ENCODE data around the gene AZU1. TPM values are rescaled to one million over a fixed set of nuclear protein-coding genes. Genes with fewer than 3 reads are reported as not detected.

The AZU1 gene
- total RNA-seq, 2 donors from 2014 or later, result 2.5 to 3.7 TPM

- peak overlapping the region; percentile 99 for H3K27ac Mint-ChIP-seq
- Histone ChIP-seq H3K4me3 (ENCODE audit: low read length) (peak overlapping the region; percentile 81), H3K27ac (ENCODE audit: low read depth, low read length) (no peak overlapping the region), H3K9me3 (ENCODE audit: control insufficient read depth, low read length) (no peaks in the 10 kb centered on the region), H3K4me1 (ENCODE audit: control insufficient read depth, insufficient read depth, low read length) (no peaks in the 10 kb centered on the region), H3K9ac (ENCODE audit: extremely low read depth, low read length, poor library complexity, severe bottlenecking) (peak overlapping the region; percentile 98), H3K36me3 (ENCODE audit: control insufficient read depth, insufficient read depth, low read length) (no peaks in the 10 kb centered on the region), H3K27me3 (ENCODE audit: control insufficient read depth, insufficient read depth, low read length, poor library complexity, severe bottlenecking) (no peaks in the 10 kb centered on the region)
- no peak for DNase-seq
- H3K4me3 Mint-ChIP-seq, result peak overlapping the region; percentile 58
- H3K27me3 Mint-ChIP-seq (ENCODE audit: insufficient read depth), result no peaks in the 10 kb centered on the region
- 83 to 93% methylated on average over 12 to 19 of the region's 19 CpGs for WGBS, 2 experiments (ENCODE audit: insufficient coverage in 1 of 2, insufficient read length in 1 of 2)
- H3K4me1 Mint-ChIP-seq, result peaks cover 14% of the 10 kb centered on the region
- H3K9me3 Mint-ChIP-seq, result peaks cover 3% of the 10 kb centered on the region
- TF ChIP-seq, protein P1, sequence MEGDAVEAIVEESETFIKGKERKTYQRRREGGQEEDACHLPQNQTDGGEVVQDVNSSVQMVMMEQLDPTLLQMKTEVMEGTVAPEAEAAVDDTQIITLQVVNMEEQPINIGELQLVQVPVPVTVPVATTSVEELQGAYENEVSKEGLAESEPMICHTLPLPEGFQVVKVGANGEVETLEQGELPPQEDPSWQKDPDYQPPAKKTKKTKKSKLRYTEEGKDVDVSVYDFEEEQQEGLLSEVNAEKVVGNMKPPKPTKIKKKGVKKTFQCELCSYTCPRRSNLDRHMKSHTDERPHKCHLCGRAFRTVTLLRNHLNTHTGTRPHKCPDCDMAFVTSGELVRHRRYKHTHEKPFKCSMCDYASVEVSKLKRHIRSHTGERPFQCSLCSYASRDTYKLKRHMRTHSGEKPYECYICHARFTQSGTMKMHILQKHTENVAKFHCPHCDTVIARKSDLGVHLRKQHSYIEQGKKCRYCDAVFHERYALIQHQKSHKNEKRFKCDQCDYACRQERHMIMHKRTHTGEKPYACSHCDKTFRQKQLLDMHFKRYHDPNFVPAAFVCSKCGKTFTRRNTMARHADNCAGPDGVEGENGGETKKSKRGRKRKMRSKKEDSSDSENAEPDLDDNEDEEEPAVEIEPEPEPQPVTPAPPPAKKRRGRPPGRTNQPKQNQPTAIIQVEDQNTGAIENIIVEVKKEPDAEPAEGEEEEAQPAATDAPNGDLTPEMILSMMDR (conservative IDR thresholded peaks at IDR 0.05), result no peak
- peaks cover 17% of the 10 kb centered on the region for H3K36me3 Mint-ChIP-seq (ENCODE audit: low read depth)
Measured at GRCh38 chr19:781800-782184, 45.8 kb upstream of the AZU1 start.

DNA sequence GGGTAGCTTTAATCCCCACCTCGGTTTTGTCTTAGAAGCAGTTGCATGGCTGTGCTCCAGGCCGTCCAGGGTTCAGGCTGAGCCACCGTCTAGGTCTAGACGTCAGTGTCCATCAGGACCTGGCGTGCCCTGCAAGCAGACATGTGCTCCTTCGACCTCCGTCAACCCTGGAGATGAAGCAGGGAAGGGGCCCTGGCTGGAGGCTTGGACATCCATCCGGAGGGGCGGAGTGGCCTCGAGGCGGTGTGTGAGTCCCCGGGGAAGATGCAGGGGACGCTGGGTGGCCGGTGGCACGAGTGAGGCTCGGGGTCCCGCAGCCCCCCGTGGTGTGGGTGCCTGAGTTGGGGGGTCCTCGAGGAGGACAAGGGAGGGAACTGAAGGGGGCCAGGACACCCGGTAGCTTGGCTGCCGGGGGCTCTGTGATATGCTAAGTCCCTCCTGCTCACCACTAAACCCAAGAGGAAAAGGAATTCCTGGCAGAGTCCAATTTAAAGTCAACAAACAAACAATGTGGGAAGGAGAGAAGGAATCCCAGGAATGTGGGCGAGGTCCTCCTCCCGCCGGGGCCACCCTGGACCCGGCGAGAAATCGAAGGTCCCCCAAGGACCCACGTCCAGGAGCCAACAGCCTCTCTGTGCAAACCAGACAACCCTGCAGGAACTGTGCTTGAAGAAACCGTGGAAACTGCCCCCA, 45.3 kb upstream of the AZU1 start:
- Mint-ChIP-seq H3K9me3 (peaks cover 3% of the 10 kb centered on the region), H3K4me3 (peak overlapping the region; percentile 58), H3K4me1 (peaks cover 14% of the 10 kb centered on the region), H3K27me3 (ENCODE audit: insufficient read depth) (no peaks in the 10 kb centered on the region), H3K27ac (peak overlapping the region; percentile 99), H3K36me3 (ENCODE audit: low read depth) (peaks cover 17% of the 10 kb centered on the region)
- TF ChIP-seq, protein P1 (conservative IDR thresholded peaks at IDR 0.05), result no peak
- H3K4me3 ChIP-seq (ENCODE audit: low read length), result peak overlapping the region; percentile 81
- no peaks in the 10 kb centered on the region for H3K9me3 ChIP-seq (ENCODE audit: control insufficient read depth, low read length)
- no peaks in the 10 kb centered on the region for H3K36me3 ChIP-seq (ENCODE audit: control insufficient read depth, insufficient read depth, low read length)
- 10 to 19% methylated on average over 13 to 29 of the region's 29 CpGs for WGBS, 2 experiments (ENCODE audit: insufficient coverage in 1 of 2, insufficient read length in 1 of 2)
- H3K4me1 ChIP-seq (ENCODE audit: control insufficient read depth, insufficient read depth, low read length), result no peaks in the 10 kb centered on the region
- peak; percentile 86 for DNase-seq
- peak overlapping the region; percentile 72 for H3K27ac ChIP-seq (ENCODE audit: low read depth, low read length)
- H3K9ac ChIP-seq (ENCODE audit: extremely low read depth, low read length, poor library complexity, severe bottlenecking), result peak overlapping the region; percentile 98
- H3K27me3 ChIP-seq (ENCODE audit: control insufficient read depth, insufficient read depth, low read length, poor library complexity, severe bottlenecking), result no peaks in the 10 kb centered on the region

- Mint-ChIP-seq H3K4me3 (peak overlapping the region; percentile 58), H3K9me3 (peaks cover 3% of the 10 kb centered on the region), H3K4me1 (peaks cover 14% of the 10 kb centered on the region), H3K27ac (peak overlapping the region; percentile 99), H3K36me3 (ENCODE audit: low read depth) (peaks cover 17% of the 10 kb centered on the region), H3K27me3 (ENCODE audit: insufficient read depth) (no peaks in the 10 kb centered on the region)
- WGBS, 2 experiments (ENCODE audit: insufficient coverage in 1 of 2, insufficient read length in 1 of 2), result 66 to 75% methylated on average over 24 to 30 of the region's 30 CpGs
- Histone ChIP-seq H3K36me3 (ENCODE audit: control insufficient read depth, insufficient read depth, low read length) (peaks cover 4% of the 10 kb centered on the region), H3K4me3 (ENCODE audit: low read length) (peak overlapping the region; percentile 81), H3K27ac (ENCODE audit: low read depth, low read length) (peak overlapping the region; percentile 72), H3K4me1 (ENCODE audit: control insufficient read depth, insufficient read depth, low read length) (no peaks in the 10 kb centered on the region), H3K9me3 (ENCODE audit: control insufficient read depth, low read length) (no peaks in the 10 kb centered on the region), H3K27me3 (ENCODE audit: control insufficient read depth, insufficient read depth, low read length, poor library complexity, severe bottlenecking) (no peaks in the 10 kb centered on the region), H3K9ac (ENCODE audit: extremely low read depth, low read length, poor library complexity, severe bottlenecking) (peak overlapping the region; percentile 98)
- DNase-seq, result no peak
- TF ChIP-seq, protein P1 (conservative IDR thresholded peaks at IDR 0.05), result no peak
Measured at GRCh38 chr19:782878-783668, 44.6 kb upstream of the AZU1 start.

All from endodermal cell (in vitro differentiated cells).